ENCODE data around the gene PTGFRN.

PTGFRN gene

DNA sequence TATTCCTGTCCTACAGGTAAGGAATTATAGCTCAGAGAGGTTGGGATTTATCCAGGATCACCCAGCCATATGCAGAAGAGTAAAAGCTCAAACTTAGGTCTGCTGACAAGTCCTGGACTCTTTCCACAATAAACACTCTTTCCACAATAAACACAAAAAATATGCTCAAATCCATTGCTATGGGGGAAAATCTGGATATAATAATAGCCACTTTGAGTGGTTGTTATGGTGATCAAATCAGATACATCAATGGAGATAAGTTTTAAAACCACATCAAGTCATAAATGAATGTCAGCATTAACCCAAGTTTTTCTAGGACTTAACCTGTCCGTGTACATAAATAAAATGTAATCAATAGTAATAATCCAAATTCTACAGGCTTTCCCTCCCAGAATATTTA is 128.1 kb downstream of the PTGFRN start:
- DNase-seq: no peak

DNA sequence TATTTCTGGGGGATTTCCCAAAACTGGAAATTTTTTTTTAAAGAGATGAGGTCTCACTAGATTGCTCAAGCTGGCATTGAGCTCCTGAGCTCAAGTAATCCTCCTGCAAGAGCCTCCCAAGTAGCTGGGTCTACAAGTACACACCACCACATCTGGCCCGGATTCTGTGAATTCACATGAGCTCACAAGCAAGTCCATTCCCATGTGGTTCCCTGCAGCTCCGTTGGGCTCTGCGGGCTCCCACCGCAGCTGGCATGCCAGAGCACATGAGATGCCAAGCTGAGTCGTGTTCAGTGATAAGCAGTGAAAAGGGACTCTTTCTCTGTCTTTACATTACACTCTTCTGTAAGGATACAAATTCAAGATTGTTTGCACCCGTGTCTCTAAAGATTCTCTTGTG is 128.5 kb downstream of the PTGFRN start:
- no peak for DNase-seq
